Measurements from ENCODE around the gene CYTH2. TPM values are rescaled to one million over a fixed set of nuclear protein-coding genes. Genes with fewer than 3 reads are reported as not detected.

Gene CYTH2
- polyA plus RNA-seq, 3 donors, result 36.5 to 50.2 (median 40.7) TPM

DNA sequence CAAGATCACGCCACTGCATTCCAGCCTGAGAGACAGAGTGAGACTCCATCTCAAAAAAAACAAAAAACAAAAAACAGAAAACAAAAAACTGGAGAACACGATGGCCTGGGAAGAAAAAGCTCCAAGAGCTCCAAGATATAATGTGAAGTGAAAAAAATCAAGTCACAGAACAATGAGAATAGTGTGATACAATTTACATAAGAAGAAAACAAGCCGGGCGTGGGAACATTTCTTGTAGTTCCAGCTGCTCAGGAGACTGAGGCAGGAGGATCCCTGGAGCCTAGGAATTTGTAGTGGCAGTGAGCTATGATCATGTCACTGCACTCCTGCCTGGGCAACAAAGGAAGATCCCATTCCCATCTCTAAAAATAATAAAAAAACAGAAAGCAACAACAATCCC lies 51.0 kb downstream of the CYTH2 start:
- 39 to 75% (median 74%) methylated on average over 4 of the region's 4 CpGs for WGBS, 3 donors
- H3K27ac ChIP-seq (ENCODE audit: low read depth, low read length), result no peak overlapping the region

- no peak overlapping the region for H3K27ac ChIP-seq (ENCODE audit: low read depth, low read length)
- WGBS, 3 donors, result 84 to 85% (median 84%) methylated on average over 2 of the region's 2 CpGs
Observed at GRCh38 chr19:48524221-48524620, 55.1 kb downstream of the CYTH2 start.

DNA sequence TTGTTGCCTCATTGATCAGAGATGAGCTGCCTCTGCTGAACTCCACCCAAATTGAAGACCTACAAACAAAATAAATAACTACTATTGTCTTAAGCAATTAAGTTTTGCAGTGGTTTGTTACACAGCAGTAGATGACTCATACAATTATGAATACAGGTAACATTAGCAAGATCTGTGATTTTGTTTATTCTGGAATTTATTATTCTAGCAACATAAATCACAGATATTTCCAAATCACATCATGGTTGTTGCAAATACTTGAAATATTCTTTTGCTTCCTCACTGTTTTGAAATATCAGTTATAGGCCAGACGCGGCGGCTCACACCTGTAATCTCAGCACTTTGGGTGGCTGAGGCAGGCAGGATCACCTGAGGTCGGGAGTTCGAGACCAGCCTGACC lies 55.6 kb downstream of the CYTH2 start:
- 92 to 95% (median 93%) methylated on average over 5 of the region's 5 CpGs for WGBS, 3 donors
- no peak overlapping the region for H3K27ac ChIP-seq (ENCODE audit: low read depth, low read length)

DNA sequence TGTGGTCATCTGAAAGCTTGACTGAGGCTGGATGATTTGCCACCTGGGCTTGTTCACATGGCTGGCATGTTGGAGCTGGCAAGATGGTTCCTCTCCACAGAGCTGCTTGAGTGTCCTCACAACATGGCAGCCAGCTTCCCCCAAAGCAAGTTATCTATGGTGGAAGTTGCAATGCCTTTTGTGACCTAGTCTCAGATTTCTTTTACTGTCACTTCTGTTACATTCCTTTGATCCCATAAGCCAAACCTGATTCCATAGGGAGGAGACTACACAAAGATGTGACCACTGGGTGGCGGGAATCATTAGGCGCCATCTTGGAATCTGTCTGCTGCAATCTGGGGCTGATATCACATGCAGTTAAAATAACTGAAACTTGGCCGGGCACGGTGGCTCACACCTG lies 60.0 kb downstream of the CYTH2 start:
- H3K27ac ChIP-seq (ENCODE audit: low read depth, low read length), result no peak overlapping the region
- 95 to 100% (median 97%) methylated on average over 4 of the region's 4 CpGs for WGBS, 3 donors

DNA sequence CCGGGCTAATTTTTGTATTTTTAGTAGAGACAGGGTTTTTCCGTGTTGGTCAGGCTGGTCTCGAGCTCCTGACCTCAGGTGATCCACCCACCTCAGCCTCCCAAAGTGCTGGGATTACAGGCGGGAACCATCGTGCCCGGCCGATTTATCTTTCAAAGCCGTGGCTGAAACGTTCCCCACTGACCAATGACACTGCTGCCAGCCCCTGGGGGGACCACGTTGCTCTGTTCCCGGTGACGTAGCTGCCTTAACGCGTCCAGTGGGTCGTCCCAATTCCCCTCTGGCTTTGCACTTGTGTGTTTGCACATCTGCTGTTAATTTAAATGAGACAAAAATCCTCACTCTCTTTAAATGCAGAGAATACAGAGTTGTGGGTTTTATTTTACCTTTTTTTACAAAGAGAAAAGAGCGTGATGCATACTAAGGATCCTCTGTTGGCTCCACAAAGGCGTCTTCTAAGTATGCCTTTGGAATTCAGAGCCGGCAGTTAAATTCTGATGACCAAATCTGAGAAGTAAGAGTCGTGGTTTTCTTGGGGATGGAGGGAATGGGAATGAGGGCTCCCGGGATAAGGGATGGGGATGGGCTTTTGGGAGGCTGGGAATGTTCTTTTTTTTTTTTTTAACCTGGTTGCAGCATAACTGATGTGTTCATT lies 61.0 kb downstream of the CYTH2 start:
- 58 to 71% (median 61%) methylated on average over 20 of the region's 20 CpGs for WGBS, 3 donors
- H3K27ac ChIP-seq (ENCODE audit: low read depth, low read length), result no peak overlapping the region

- H3K27ac ChIP-seq (ENCODE audit: low read depth, low read length), result no peak overlapping the region
- WGBS, 3 donors, result 40 to 79% (median 75%) methylated on average over 6 of the region's 6 CpGs
Observed at GRCh38 chr19:48530770-48531169, 61.6 kb downstream of the CYTH2 start.

Other genes starting within 250 kb of the CYTH2 start
- 10 to 100 TPM; 15.4 to 41.2 (median 31.8) TPM for gene CARD8, start 213.5 kb upstream of the CYTH2 start, polyA plus RNA-seq
- gene ZNF114, start 199.3 kb upstream of the CYTH2 start, polyA plus RNA-seq, result 1 to 10 TPM in 1 of 3 donors, under 1 TPM in 1, not detected in 1; 0.07 to 1.9 TPM
- 100 to 1,000 TPM in 1 of 3 donors, 10 to 100 TPM in 1, 1 to 10 TPM in 1; 8.6 to 115 (median 89.1) TPM for gene EMP3, start 143.8 kb upstream of the CYTH2 start, polyA plus RNA-seq
- gene TMEM143, start 105.4 kb upstream of the CYTH2 start, polyA plus RNA-seq, result 10 to 100 TPM in 1 of 3 donors, 1 to 10 TPM in 2; 3.8 to 12.8 (median 7.4) TPM
- under 1 TPM in 1 of 3 donors, not detected in 2; 0.94 TPM for gene SYNGR4, start 105.0 kb upstream of the CYTH2 start, polyA plus RNA-seq
- 10 to 100 TPM; 86.8 to 98.2 (median 95.7) TPM for gene KDELR1, start 77.8 kb upstream of the CYTH2 start, polyA plus RNA-seq
- gene GRIN2D, start 75.7 kb upstream of the CYTH2 start, polyA plus RNA-seq, result under 1 TPM; 0.07 to 0.34 (median 0.15) TPM
- gene GRWD1, start 23.4 kb upstream of the CYTH2 start, polyA plus RNA-seq, result 10 to 100 TPM in 2 of 3 donors, 1 to 10 TPM in 1; 7.5 to 29.5 (median 12.7) TPM
- under 1 TPM; 0.11 to 0.58 (median 0.17) TPM for gene KCNJ14, start 13.8 kb upstream of the CYTH2 start, polyA plus RNA-seq
- 1 to 10 TPM in 1 of 3 donors, under 1 TPM in 2; 0.22 to 1.6 (median 0.22) TPM for gene LMTK3, start 42.5 kb downstream of the CYTH2 start, polyA plus RNA-seq
- under 1 TPM; 0.20 to 0.90 (median 0.45) TPM for gene SULT2B1, start 82.8 kb downstream of the CYTH2 start, polyA plus RNA-seq
- not detected for gene SPACA4, start 137.4 kb downstream of the CYTH2 start, polyA plus RNA-seq
- 1 to 10 TPM in 2 of 3 donors, under 1 TPM in 1; 0.56 to 4.2 (median 1.3) TPM for gene FAM83E, start 145.7 kb downstream of the CYTH2 start, polyA plus RNA-seq
- 1,000 to 10,000 TPM; 2,059 to 2,549 (median 2,360) TPM for gene RPL18, start 149.8 kb downstream of the CYTH2 start, polyA plus RNA-seq
- 10 to 100 TPM in 2 of 3 donors, 1 to 10 TPM in 1; 8.4 to 17.8 (median 17.7) TPM for gene SPHK2, start 150.1 kb downstream of the CYTH2 start, polyA plus RNA-seq
- gene DBP, start 168.0 kb downstream of the CYTH2 start, polyA plus RNA-seq, result 10 to 100 TPM in 1 of 3 donors, 1 to 10 TPM in 2; 2.9 to 10.9 (median 8.1) TPM
- gene CA11, start 176.8 kb downstream of the CYTH2 start, polyA plus RNA-seq, result 10 to 100 TPM in 1 of 3 donors, 1 to 10 TPM in 2; 2.6 to 21.3 (median 2.7) TPM
- under 1 TPM in 2 of 3 donors, not detected in 1; 0.23 to 0.27 TPM for gene NTN5, start 203.6 kb downstream of the CYTH2 start, polyA plus RNA-seq
- gene FUT2, start 226.6 kb downstream of the CYTH2 start, polyA plus RNA-seq, result 1 to 10 TPM; 1.5 to 7.1 (median 3.2) TPM